Gastrocnemius medialis (tissue), 4 donors: ENCODE measurements around the gene TASOR2. TPM values are rescaled to one million over a fixed set of nuclear protein-coding genes. Genes with fewer than 3 reads are reported as not detected.
A peak's percentile ranks its signal among the peaks of the same experiment; 100 is the strongest.

Source experiments
- ATAC-seq, 2 donors: fragments of 150-250 bp; one replicate each; pipeline ENCODE4 v1.9.1; 2016
- DNase-seq, 2 donors: peaks; one replicate each; pipeline ENCODE4 v3.0.0-alpha.2; 2019
- H3K27ac ChIP-seq, 4 donors: fragments of 200-600 bp; sonication (generic); 1 replicate in 1 of 4; 2 replicates in 3 of 4; pipeline ENCODE4 v1.5.1; 2016 to 2018; ENCODE audit warnings: mild to moderate bottlenecking in 2 of 4, moderate library complexity in 1 of 4
- H3K27me3 ChIP-seq, 3 donors: fragments of 200-600 bp; sonication (generic) in 2 of 3; 1 replicate in 1 of 3; 2 replicates in 2 of 3; pipeline versions ENCODE4 v1.5.1 to v1.6.0; 2016 to 2019; ENCODE audit warnings: mild to moderate bottlenecking in 1 of 3, moderate library complexity in 1 of 3
- H3K36me3 ChIP-seq, 2 donors: fragments of 200-600 bp; sonication (generic) in 1 of 2; one replicate each; pipeline ENCODE4 v1.5.1; 2017 to 2018
- H3K4me1 ChIP-seq, 2 donors: fragments of 200-600 bp; sonication (generic) in 1 of 2; one replicate each; pipeline ENCODE4 v1.5.1; 2016 to 2017; ENCODE audit warnings: mild to moderate bottlenecking in 2 of 2
- H3K4me3 ChIP-seq, 4 donors: fragments of 200-600 bp; sonication (generic) in 3 of 4; 1 replicate in 1 of 4; 2 replicates in 3 of 4; pipeline ENCODE4 v1.5.1; 2016 to 2019; ENCODE audit warnings: mild to moderate bottlenecking in 2 of 4
- H3K9me3 ChIP-seq, 3 donors: fragments of 200-600 bp; sonication (generic) in 2 of 3; 1 replicate in 1 of 3; 2 replicates in 2 of 3; pipeline ENCODE4 v1.5.1; 2016 to 2019
- POLR2A ChIP-seq, 2 donors: fragments of 450-650 bp; IDR thresholded peaks; one replicate each; pipeline ENCODE4 v1.6.1; 2017; ENCODE audit warnings: antibody characterized with exemption in 2 of 2, mild to moderate bottlenecking in 2 of 2, moderate library complexity in 2 of 2
- in situ Hi-C, 4 donors: fragments of 200-750 bp; cut with MboI; loops; one replicate each; pipeline versions ENCODE4 v1.15.0 to v1.8.0; 2017; ENCODE audit warnings: low sequenced_read_pairs in 4 of 4
- intact Hi-C: fragments of 100-400 bp; cut with DNase I; formaldehyde crosslinking; loops from one replicate; pipeline ENCODE4 v1.15.1; 2023; ENCODE audit warnings: low total_unique reads
- total RNA-seq, 4 donors: library from RNA; depleted of rRNA; stranded (reverse); fragments of >200 nt; gene quantifications; one replicate each; pipeline versions ENCODE4 v1.1.0 to v1.2.3, GENCODE V29; 2016
- TF ChIP-seq, protein P1 (sequence below), 5 experiments: fragments of 450-650 bp in 3 of 5; fragments of 200-600 bp in 2 of 5; sonication (generic) in 2 of 5; IDR thresholded peaks in 4 of 5; conservative IDR thresholded peaks in 1 of 5; 1 replicate in 4 of 5; 2 replicates in 1 of 5; pipeline ENCODE4 v1.5.1; 2016 to 2019; ENCODE audit warnings: antibody characterized with exemption in 5 of 5, mild to moderate bottlenecking in 3 of 5, moderate library complexity in 3 of 5

Gene TASOR2
- total RNA-seq, 4 donors from 2014 or later: 32.0 to 78.0 (median 50.0) TPM

DNA sequence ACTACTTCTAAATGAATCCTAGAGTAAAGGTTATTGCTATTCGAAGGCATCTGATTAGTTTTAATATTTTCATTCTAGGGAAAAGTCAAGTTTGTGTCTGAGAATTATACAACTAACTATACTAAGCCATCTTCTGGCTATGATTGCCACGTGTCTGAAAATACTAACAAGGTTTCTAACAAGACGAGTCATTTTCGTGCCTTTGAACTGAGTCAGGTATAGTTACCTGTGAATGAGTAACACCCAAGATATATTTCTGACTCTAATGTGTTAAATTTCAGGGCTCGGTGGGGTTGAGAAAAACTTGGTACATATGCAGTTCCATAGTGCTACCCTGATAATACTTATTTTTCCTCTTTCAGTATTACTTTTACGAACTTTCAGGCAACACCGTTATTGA is 35.5 kb downstream of the TASOR2 start:
- Histone ChIP-seq H3K9me3 (no peaks in the 10 kb centered on the region), H3K27ac (no peak overlapping the region), H3K4me3 (no peak overlapping the region), H3K4me1 (no peaks in the 10 kb centered on the region), H3K36me3 (peaks cover 0 to 13% of the 10 kb centered on the region in 2 donors), H3K27me3 (no peaks in the 10 kb centered on the region)
- TF ChIP-seq, protein P1, sequence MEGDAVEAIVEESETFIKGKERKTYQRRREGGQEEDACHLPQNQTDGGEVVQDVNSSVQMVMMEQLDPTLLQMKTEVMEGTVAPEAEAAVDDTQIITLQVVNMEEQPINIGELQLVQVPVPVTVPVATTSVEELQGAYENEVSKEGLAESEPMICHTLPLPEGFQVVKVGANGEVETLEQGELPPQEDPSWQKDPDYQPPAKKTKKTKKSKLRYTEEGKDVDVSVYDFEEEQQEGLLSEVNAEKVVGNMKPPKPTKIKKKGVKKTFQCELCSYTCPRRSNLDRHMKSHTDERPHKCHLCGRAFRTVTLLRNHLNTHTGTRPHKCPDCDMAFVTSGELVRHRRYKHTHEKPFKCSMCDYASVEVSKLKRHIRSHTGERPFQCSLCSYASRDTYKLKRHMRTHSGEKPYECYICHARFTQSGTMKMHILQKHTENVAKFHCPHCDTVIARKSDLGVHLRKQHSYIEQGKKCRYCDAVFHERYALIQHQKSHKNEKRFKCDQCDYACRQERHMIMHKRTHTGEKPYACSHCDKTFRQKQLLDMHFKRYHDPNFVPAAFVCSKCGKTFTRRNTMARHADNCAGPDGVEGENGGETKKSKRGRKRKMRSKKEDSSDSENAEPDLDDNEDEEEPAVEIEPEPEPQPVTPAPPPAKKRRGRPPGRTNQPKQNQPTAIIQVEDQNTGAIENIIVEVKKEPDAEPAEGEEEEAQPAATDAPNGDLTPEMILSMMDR (IDR thresholded peaks at IDR 0.05 in 4 of 5, conservative IDR thresholded peaks at IDR 0.05 in 1 of 5): no peak
- no peak for TF ChIP-seq POLR2A (IDR thresholded peaks at IDR 0.05)
- intact Hi-C loops: no loop called here
- ATAC-seq (no peak), DNase-seq (no peak)
- in situ Hi-C loops: no loop called here

DNA sequence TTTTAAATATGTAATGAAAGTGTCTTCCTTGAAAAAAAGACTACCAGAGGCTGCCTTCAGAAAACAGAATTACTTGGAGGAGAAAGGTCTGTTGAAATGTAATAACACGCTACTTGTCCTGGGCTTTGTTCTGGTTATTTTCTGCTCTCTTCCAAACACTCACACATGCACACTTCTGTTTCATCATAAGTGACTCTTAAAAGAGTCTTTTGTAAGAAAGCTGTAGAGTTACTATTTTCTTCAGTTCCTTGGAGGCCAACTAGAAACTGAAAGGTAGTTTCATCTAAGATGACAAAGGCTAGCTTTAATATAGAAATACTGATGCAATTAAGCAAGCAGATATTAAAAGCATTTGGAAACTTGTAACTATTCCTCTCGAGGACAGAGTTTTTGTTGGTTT is 39.1 kb downstream of the TASOR2 start:
- Histone ChIP-seq H3K36me3 (peaks cover 0 to 17% of the 10 kb centered on the region in 2 donors), H3K27me3 (no peaks in the 10 kb centered on the region)

DNA sequence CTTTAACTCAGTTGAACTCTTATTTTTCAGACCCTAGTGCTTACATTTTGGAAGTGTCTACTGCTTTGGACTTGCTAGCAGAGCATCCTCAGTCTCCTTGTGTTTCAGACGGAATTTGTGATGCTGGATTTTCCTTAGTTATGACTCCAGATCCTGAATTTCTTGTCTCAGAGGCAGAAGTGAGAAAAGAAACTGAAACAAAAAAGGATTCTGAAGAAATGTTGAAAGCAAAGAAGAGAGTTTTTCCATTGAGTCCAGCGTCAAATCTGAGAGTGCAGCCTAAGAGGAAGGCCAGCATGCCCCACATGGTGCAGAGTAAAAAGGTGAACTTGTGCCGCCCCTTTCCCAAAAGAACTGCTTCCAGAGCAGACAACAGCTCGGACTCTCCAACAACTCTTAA is 46.1 kb downstream of the TASOR2 start:
- ATAC-seq: no peak
- intact Hi-C loops: no loop called here

More for the DNA sequence above, 39.1 kb downstream of the TASOR2 start:
- in situ Hi-C loops: no loop called here
- TF ChIP-seq, protein P1 (IDR thresholded peaks at IDR 0.05 in 4 of 5, conservative IDR thresholded peaks at IDR 0.05 in 1 of 5): no peak
- TF ChIP-seq POLR2A (IDR thresholded peaks at IDR 0.05): no peak
- Histone ChIP-seq H3K27ac (no peak overlapping the region), H3K4me1 (no peaks in the 10 kb centered on the region), H3K4me3 (no peak overlapping the region), H3K9me3 (no peaks in the 10 kb centered on the region)
- ATAC-seq: no peak
- intact Hi-C loops: no loop called here
- DNase-seq: no peak

DNA sequence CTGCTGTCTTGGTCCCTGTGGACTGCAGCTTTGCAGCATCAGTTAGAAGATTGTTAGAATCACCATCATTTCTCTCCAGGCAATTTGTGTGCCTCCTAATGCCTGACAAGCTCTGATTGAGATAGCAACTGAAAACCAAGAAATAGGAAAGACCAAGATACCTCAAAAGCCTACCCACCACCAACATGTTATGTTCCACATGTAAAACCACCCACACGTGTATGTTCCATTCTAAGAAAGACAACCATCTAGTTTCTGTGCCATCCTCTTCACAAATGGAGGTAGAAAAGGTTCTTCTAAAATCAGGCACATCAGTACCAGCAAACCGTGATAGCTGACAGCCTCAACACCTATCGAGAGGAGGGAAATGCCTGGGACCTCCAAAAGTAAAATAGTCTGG is 46.9 kb downstream of the TASOR2 start:
- no peaks in the 10 kb centered on the region for H3K9me3 ChIP-seq
- ATAC-seq (no peak), DNase-seq (no peak)
- H3K36me3 ChIP-seq: peaks cover 0 to 30% of the 10 kb centered on the region in 2 donors
- intact Hi-C loops (no loop called here), in situ Hi-C loops (no loop called here)
- H3K4me1 ChIP-seq: peaks cover 0 to 4% of the 10 kb centered on the region in 2 donors
- H3K4me3 ChIP-seq: no peak overlapping the region
- H3K27ac ChIP-seq: peak overlapping the region in 1 of 4 donors; percentile 20
- H3K27me3 ChIP-seq: no peaks in the 10 kb centered on the region
- no peak for TF ChIP-seq POLR2A (IDR thresholded peaks at IDR 0.05)
- TF ChIP-seq, protein P1 (IDR thresholded peaks at IDR 0.05 in 4 of 5, conservative IDR thresholded peaks at IDR 0.05 in 1 of 5): no peak

More for the DNA sequence above, 46.1 kb downstream of the TASOR2 start:
- H3K9me3 ChIP-seq: no peaks in the 10 kb centered on the region
- no peak for DNase-seq
- TF ChIP-seq POLR2A (IDR thresholded peaks at IDR 0.05): no peak
- TF ChIP-seq, protein P1 (IDR thresholded peaks at IDR 0.05 in 4 of 5, conservative IDR thresholded peaks at IDR 0.05 in 1 of 5): no peak
- H3K27me3 ChIP-seq: no peaks in the 10 kb centered on the region
- no peak overlapping the region for H3K27ac ChIP-seq
- in situ Hi-C loops: no loop called here
- peaks cover 0 to 4% of the 10 kb centered on the region in 2 donors for H3K4me1 ChIP-seq
- H3K36me3 ChIP-seq: peaks cover 0 to 29% of the 10 kb centered on the region in 2 donors
- no peak overlapping the region for H3K4me3 ChIP-seq

DNA sequence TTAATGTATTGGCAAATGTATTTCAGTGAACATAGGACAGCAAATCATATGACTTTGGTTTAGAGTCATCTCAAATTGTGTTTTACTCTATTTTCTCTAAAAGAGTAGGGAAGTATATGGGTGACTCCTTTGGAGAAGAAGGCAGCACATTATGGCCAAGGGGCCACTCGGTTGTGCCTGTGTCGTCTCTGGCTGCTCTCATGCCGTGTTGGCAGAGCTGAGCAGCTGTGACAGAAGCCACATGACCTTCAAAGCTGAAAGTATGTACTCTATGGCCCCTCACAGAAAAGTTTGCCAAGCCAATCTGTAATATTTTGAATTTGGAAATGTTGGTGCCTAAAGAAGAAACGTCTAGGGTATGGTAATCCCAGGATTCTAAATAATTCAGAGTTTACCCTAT is 47.5 kb downstream of the TASOR2 start:
- in situ Hi-C loops: no loop called here
- TF ChIP-seq, protein P1 (IDR thresholded peaks at IDR 0.05 in 4 of 5, conservative IDR thresholded peaks at IDR 0.05 in 1 of 5): no peak
- no peak for TF ChIP-seq POLR2A (IDR thresholded peaks at IDR 0.05)
- Histone ChIP-seq H3K4me1 (peaks cover 0 to 4% of the 10 kb centered on the region in 2 donors), H3K27me3 (no peaks in the 10 kb centered on the region), H3K36me3 (peaks cover 0 to 30% of the 10 kb centered on the region in 2 donors), H3K9me3 (no peaks in the 10 kb centered on the region), H3K4me3 (no peak overlapping the region), H3K27ac (peak overlapping the region in 1 of 4 donors; percentile 20)
- DNase-seq (no peak), ATAC-seq (no peak)
- intact Hi-C loops: no loop called here
